Kidney epithelial cell (primary cell): Measurements from ENCODE around the gene DENND1A. TPM values are rescaled to one million over a fixed set of nuclear protein-coding genes. Genes with fewer than 3 reads are reported as not detected.

Source experiments
- DNase-seq: peaks from one replicate; pipeline ENCODE4 v3.0.0-alpha.2; 2010; ENCODE audit warnings: low read depth
- H3K27me3 ChIP-seq: 2 replicates; pipeline ENCODE4 v1.6.0; 2011; ENCODE audit warnings: low read length; ENCODE audit not compliant: control insufficient read depth, insufficient read depth
- H3K36me3 ChIP-seq: 2 replicates; pipeline ENCODE4 v1.5.1; 2011; ENCODE audit warnings: low read length; ENCODE audit not compliant: control insufficient read depth, insufficient read depth
- H3K4me3 ChIP-seq: 2 replicates; pipeline ENCODE4 v1.5.1; 2011; ENCODE audit warnings: low read depth, mild to moderate bottlenecking, control low read depth, low read length
- total RNA-seq: library from RNA; depleted of rRNA; stranded (reverse); fragments of >200 nt; gene quantifications from 2 replicates; pipeline ENCODE4 v1.2.3, GENCODE V29; 2015
- TF ChIP-seq, protein P1 (sequence below): IDR thresholded peaks from 2 replicates; pipeline ENCODE4 v1.5.1; 2011; ENCODE audit warnings: mild to moderate bottlenecking, moderate library complexity, low read length, control low read depth, inconsistent platforms; ENCODE audit not compliant: insufficient read depth, poor library complexity, severe bottlenecking

DENND1A gene
- total RNA-seq, 1 donor from 2014 or later, result 14.5 TPM

DNA sequence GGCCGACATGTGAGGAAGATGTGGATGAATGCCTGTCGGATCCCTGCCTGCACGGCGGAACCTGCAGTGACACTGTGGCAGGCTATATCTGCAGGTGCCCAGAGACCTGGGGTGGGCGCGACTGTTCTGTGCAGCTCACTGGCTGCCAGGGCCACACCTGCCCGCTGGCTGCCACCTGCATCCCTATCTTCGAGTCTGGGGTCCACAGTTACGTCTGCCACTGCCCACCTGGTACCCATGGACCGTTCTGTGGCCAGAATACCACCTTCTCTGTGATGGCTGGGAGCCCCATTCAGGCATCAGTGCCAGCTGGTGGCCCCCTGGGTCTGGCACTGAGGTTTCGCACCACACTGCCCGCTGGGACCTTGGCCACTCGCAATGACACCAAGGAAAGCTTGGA is 559.8 kb downstream of the DENND1A start:
- TF ChIP-seq, protein P1, sequence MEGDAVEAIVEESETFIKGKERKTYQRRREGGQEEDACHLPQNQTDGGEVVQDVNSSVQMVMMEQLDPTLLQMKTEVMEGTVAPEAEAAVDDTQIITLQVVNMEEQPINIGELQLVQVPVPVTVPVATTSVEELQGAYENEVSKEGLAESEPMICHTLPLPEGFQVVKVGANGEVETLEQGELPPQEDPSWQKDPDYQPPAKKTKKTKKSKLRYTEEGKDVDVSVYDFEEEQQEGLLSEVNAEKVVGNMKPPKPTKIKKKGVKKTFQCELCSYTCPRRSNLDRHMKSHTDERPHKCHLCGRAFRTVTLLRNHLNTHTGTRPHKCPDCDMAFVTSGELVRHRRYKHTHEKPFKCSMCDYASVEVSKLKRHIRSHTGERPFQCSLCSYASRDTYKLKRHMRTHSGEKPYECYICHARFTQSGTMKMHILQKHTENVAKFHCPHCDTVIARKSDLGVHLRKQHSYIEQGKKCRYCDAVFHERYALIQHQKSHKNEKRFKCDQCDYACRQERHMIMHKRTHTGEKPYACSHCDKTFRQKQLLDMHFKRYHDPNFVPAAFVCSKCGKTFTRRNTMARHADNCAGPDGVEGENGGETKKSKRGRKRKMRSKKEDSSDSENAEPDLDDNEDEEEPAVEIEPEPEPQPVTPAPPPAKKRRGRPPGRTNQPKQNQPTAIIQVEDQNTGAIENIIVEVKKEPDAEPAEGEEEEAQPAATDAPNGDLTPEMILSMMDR, result no peak
- H3K4me3 ChIP-seq, result no peak overlapping the region
- no peaks in the 10 kb centered on the region for H3K36me3 ChIP-seq
- no peak for DNase-seq
- peaks cover 32% of the 10 kb centered on the region for H3K27me3 ChIP-seq

DNA sequence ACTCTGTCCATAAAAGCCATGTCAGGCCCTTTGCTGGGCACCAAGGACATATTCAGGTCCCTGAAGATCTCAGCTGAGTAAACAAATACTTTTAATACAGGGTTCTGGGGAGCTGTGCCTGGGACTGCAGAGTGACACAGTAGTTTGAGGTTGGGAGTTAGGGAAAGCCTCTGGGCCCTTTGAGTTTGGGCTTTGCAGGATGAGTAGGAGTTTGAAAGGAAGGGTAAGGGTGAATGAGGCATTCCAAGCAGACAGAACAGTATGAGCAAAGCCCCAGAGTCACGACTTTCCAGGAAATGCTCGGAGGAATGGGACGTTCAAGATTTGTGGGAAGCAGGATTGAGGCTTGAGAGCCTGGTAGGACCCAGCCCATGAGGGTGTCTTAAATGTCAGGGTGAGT is 560.6 kb downstream of the DENND1A start:
- TF ChIP-seq, protein P1, result no peak
- peaks cover 32% of the 10 kb centered on the region for H3K27me3 ChIP-seq
- DNase-seq, result no peak
- H3K4me3 ChIP-seq, result no peak overlapping the region
- H3K36me3 ChIP-seq, result no peaks in the 10 kb centered on the region

DNA sequence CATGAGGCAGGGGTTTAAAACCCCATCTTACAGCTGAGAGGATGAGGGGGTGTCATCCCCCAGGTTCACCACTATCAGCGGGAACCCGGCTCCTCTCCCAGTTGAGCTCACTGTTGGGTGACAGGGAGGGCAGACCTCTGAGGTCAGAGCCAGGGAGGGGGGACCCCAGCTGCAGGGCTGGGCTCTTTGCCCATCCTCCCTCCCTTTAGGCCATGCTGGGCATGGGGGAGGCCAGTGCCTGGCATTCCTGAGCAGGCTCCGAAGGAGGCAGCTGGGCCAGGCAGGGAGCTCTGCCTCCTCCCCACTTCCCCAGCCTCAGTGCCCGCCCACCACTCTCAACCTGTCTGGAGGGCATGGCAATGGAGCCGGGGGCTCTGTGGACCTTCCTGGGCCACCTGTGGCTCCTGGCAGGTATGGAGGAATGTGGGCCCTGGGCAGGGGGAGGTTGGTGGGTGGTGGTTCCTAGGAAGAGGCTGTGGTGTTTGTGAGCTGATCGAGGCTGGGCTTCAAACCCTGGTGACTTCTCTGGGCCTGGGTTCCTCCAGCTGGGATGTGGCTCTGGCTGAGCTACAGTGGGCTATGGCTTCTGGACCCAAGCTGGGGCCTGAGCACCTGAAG is 561.3 kb downstream of the DENND1A start:
- H3K4me3 ChIP-seq, result no peak overlapping the region
- TF ChIP-seq, protein P1, result no peak
- no peak for DNase-seq
- H3K27me3 ChIP-seq, result peaks cover 30% of the 10 kb centered on the region
- no peaks in the 10 kb centered on the region for H3K36me3 ChIP-seq

DNA sequence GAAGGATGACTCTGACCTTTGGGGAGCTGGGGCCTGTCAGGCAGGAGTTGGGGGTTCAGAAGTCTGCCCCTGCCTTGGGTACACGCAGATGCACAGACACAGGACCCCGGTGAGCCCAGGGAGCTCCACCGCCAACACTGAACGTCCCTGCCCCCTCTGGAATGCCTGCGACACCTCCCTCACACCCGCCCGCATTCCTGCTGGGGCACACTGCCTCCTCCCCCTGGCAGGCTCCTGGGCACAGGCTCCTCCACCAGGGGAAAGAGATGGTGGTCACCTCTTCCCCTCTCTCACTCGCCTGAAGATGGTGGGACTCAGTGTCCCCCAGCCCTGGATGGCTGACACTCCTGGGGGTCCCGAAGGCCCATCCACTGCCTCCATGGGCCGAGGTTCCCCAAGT is 561.9 kb downstream of the DENND1A start:
- Histone ChIP-seq H3K4me3 (no peak overlapping the region), H3K36me3 (no peaks in the 10 kb centered on the region), H3K27me3 (peaks cover 28% of the 10 kb centered on the region)
- TF ChIP-seq, protein P1, result peak; percentile 1
- no peak for DNase-seq

DNA sequence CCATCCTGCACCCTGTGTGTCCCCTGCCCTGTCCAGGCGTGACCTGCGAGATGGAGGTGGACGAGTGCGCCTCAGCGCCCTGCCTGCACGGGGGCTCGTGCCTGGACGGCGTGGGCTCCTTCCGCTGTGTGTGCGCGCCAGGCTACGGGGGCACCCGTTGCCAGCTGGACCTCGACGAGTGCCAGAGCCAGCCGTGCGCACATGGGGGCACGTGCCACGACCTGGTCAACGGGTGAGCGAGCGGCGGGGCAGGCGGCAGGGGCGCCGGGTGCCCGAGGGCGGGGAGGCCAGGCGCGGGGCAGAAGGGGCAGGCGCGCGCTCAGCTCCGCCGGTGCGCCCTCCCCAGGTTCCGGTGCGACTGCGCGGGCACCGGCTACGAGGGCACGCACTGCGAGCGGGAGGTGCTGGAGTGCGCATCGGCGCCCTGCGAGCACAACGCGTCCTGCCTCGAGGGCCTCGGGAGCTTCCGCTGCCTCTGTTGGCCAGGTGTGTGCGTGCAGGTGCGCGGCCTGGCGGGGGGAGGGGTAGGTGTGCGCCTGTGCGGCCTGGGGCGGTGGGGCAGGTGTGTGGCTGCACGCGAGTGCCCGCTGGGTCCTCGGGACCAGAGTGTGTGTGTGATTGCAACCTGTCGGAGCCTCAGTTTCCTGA is 563.9 kb downstream of the DENND1A start:
- no peak for DNase-seq
- Histone ChIP-seq H3K27me3 (peaks cover 9% of the 10 kb centered on the region), H3K36me3 (no peaks in the 10 kb centered on the region), H3K4me3 (no peak overlapping the region)
- TF ChIP-seq, protein P1, result no peak
